WERI-Rb-1 (cell line): Measurements from ENCODE around the gene ITPR2.

Source experiments
- DNase-seq: peaks from one replicate; pipeline ENCODE4 v3.0.0-alpha.2; 2020
- H3K27ac ChIP-seq: fragments of 250-450 bp; sonication (Bioruptor Pico); 2 replicates; pipeline ENCODE4 v1.5.1; 2020; ENCODE audit warnings: mild to moderate bottlenecking, moderate library complexity
- H3K27me3 ChIP-seq: fragments of 250-450 bp; sonication (Bioruptor Pico); 2 replicates; pipeline ENCODE4 v1.5.1; 2021; ENCODE audit warnings: mild to moderate bottlenecking, low read depth, moderate library complexity; ENCODE audit not compliant: insufficient read depth, severe bottlenecking
- H3K36me3 ChIP-seq: fragments of 250-450 bp; sonication (Bioruptor Pico); 2 replicates; pipeline ENCODE4 v1.5.1; 2020; ENCODE audit warnings: mild to moderate bottlenecking, moderate library complexity
- H3K4me3 ChIP-seq: 2 replicates; pipeline ENCODE4 v1.5.1; 2011; ENCODE audit warnings: low read depth, mild to moderate bottlenecking, control low read depth, low read length
- H3K9me3 ChIP-seq: fragments of 250-450 bp; sonication (Bioruptor Pico); 2 replicates; pipeline ENCODE4 v1.5.1; 2021; ENCODE audit warnings: mild to moderate bottlenecking, moderate library complexity; ENCODE audit not compliant: severe bottlenecking
- TF ChIP-seq, protein P1 (sequence below): IDR thresholded peaks from 2 replicates; pipeline ENCODE4 v1.5.1; 2011; ENCODE audit warnings: low read depth, mild to moderate bottlenecking, control low read depth, inconsistent platforms, low read length

The ITPR2 gene

DNA sequence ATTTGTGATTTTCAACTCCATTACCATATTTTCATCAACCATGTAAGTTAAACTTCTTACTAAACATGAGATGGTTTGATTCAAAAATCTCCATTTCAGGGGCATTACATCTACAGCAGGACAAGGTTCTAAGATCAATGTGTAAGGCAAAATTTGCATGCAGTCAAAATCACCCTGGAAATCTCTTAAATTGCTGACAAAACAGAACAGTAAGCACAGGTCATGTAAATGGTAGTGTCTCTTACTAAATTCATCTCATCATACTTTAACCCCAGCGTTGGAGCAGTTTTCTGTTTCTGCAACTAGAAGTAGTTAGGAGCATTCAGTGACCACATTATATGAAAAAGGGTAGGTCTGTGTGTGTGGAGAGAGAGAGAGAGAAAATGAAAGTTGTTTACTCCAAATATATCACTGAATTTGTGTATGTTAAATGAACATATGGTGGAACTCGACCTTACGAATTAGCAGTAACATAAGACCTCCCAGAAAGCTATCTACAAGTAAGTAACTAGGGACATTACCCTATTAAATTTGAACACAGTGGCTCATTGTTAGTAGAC lies 410.1 kb downstream of the ITPR2 start:
- H3K27me3 ChIP-seq, result no peaks in the 10 kb centered on the region
- no peak overlapping the region for H3K27ac ChIP-seq
- H3K36me3 ChIP-seq, result no peaks in the 10 kb centered on the region
- no peak overlapping the region for H3K4me3 ChIP-seq
- TF ChIP-seq, protein P1, sequence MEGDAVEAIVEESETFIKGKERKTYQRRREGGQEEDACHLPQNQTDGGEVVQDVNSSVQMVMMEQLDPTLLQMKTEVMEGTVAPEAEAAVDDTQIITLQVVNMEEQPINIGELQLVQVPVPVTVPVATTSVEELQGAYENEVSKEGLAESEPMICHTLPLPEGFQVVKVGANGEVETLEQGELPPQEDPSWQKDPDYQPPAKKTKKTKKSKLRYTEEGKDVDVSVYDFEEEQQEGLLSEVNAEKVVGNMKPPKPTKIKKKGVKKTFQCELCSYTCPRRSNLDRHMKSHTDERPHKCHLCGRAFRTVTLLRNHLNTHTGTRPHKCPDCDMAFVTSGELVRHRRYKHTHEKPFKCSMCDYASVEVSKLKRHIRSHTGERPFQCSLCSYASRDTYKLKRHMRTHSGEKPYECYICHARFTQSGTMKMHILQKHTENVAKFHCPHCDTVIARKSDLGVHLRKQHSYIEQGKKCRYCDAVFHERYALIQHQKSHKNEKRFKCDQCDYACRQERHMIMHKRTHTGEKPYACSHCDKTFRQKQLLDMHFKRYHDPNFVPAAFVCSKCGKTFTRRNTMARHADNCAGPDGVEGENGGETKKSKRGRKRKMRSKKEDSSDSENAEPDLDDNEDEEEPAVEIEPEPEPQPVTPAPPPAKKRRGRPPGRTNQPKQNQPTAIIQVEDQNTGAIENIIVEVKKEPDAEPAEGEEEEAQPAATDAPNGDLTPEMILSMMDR, result no peak
- H3K9me3 ChIP-seq, result no peaks in the 10 kb centered on the region
- no peak for DNase-seq

DNA sequence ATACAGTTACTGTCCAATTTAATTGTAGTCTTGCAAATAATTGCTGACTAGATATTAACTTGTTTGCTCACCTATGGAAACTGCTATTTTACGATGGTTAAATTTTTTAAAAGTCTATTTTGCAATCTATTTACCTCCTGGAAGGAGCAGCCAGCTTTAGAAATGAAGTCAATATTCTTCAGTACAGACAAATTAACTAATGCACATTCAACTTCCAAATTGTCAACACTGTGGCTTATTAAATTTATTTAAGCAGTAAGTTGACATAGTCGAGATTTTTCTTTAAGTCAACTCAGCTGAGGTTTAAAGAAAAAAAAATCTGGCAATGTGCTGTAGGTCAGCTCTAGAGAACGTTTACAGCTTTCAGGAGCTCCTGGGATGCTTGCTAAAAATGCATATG lies 416.4 kb downstream of the ITPR2 start:
- Histone ChIP-seq H3K27ac (no peak overlapping the region), H3K4me3 (no peak overlapping the region), H3K9me3 (no peaks in the 10 kb centered on the region), H3K27me3 (no peaks in the 10 kb centered on the region), H3K36me3 (no peaks in the 10 kb centered on the region)
- no peak for DNase-seq
- TF ChIP-seq, protein P1, result no peak

DNA sequence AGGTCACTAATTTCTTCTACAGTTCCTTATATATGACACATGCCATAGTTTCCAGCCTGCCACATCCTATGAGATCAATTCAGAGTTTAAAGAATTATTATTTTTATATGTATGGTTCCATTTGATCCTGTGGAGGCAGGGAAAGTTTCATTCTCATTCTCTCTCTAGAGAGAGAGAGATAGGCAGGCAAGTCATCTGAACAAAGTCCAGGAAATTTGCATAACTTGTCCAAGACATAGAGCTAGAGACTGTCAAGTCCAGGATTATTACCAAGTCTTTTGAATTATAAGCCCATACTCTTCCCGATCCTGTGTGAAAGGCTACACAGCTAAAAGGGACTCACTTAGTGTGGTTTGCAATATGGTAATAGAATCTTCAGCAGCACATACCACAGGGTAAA lies 422.3 kb downstream of the ITPR2 start:
- no peak overlapping the region for H3K4me3 ChIP-seq
- H3K36me3 ChIP-seq, result no peaks in the 10 kb centered on the region
- H3K9me3 ChIP-seq, result no peaks in the 10 kb centered on the region
- no peaks in the 10 kb centered on the region for H3K27me3 ChIP-seq
- H3K27ac ChIP-seq, result no peak overlapping the region
- no peak for DNase-seq
- TF ChIP-seq, protein P1, result no peak

DNA sequence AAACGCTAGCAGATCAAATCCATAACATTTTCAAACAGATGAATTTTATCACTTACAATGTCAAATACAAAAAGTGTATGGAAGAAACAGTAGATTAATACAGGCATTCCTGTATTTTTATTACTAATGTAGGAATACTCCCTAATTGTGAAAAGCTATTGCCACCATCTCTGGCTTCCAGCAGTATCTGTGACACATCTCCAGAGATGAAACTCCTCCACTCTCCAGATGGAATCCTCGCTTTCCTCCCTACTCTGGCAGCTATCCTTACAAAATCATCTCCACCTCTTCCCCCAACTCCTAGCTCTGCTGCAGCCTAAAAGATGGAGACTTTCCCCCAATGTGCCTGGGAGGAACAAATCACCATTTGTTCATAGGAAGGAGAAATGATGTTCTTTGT lies 426.2 kb downstream of the ITPR2 start:
- no peak overlapping the region for H3K27ac ChIP-seq
- no peak overlapping the region for H3K4me3 ChIP-seq
- TF ChIP-seq, protein P1, result no peak
- H3K27me3 ChIP-seq, result no peaks in the 10 kb centered on the region
- no peak for DNase-seq
- no peaks in the 10 kb centered on the region for H3K9me3 ChIP-seq
- H3K36me3 ChIP-seq, result no peaks in the 10 kb centered on the region

DNA sequence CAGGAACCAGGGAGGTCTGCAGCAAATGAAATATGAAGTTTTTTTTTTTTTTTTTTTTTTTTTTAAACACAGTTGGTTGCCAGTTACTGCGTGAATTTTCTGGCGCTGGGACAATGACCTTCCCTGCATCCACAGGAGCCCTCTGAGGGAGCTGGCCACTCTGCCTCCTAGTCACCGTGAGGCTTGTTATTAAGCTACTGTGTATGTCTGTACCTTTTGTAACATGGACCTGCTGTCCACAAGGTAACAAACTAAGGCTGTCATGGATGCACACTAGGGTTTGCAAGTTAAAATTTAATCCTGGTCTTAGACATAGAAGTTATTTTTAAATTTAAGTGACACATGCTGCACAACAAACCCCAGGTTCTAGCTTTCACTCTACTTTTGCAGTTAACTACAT lies 426.6 kb downstream of the ITPR2 start:
- TF ChIP-seq, protein P1, result no peak
- H3K4me3 ChIP-seq, result no peak overlapping the region
- no peak overlapping the region for H3K27ac ChIP-seq
- no peaks in the 10 kb centered on the region for H3K27me3 ChIP-seq
- H3K36me3 ChIP-seq, result no peaks in the 10 kb centered on the region
- no peaks in the 10 kb centered on the region for H3K9me3 ChIP-seq
- DNase-seq, result no peak

DNA sequence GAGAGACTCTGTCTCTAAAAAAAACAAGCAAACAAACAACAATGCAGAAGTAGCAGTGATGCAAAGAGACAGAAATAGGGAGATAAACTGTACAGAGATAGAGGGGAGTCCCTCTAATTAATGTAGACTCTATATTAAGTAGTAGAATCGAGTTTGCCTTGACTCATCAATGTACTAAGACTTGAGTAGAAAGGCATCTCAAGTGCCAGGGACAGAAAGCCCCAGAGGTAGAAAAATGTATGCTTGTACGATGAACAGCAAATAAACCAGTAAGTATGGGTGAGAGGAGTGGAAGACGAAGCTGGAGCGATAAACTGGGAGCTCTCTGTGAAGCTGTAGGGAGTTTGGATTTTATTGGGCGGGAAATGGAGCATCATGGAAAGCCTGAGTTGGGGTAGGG lies 429.4 kb downstream of the ITPR2 start:
- Histone ChIP-seq H3K4me3 (no peak overlapping the region), H3K27me3 (no peaks in the 10 kb centered on the region), H3K27ac (no peak overlapping the region), H3K9me3 (no peaks in the 10 kb centered on the region), H3K36me3 (no peaks in the 10 kb centered on the region)
- TF ChIP-seq, protein P1, result no peak
- DNase-seq, result no peak
